DOHH2 (cell line): Measurements from ENCODE around the gene SLC38A9.

ENCODE experiments used
- CTCF ChIP-seq: fragments of 200-600 bp; sonication (generic); IDR thresholded peaks from one replicate; pipeline ENCODE4 v1.5.1; 2014; ENCODE audit warnings: antibody characterized with exemption, mild to moderate bottlenecking, low read depth, low read length; ENCODE audit not compliant: poor library complexity, severe bottlenecking
- EZH2phosphoT487 ChIP-seq: fragments of 200-600 bp; sonication (generic); IDR thresholded peaks from 2 replicates; pipeline ENCODE4 v1.6.1; 2017; ENCODE audit warnings: borderline replicate concordance, mild to moderate bottlenecking, antibody characterized with exemption, low read length, moderate library complexity, mixed read lengths

- TF ChIP-seq CTCF (no peak), EZH2phosphoT487 (no peak)
Observed at GRCh38 chr5:55625589-55625909, 86.6 kb downstream of the SLC38A9 start.
